PFSK-1 (cell line): ENCODE results near the gene CHCHD2.

Experiments
- FOXP2 ChIP-seq: optimal IDR thresholded peaks from 2 replicates; pipeline ENCODE3; 2011; ENCODE audit warnings: borderline replicate concordance, control low read depth, inconsistent platforms; ENCODE audit not compliant: insufficient read depth; ENCODE audit errors: extremely low read length, extremely low read depth
- POLR2AphosphoS5 ChIP-seq: IDR thresholded peaks from 2 replicates; pipeline ENCODE4 v1.6.1; 2012; ENCODE audit warnings: low read depth, mild to moderate bottlenecking, control low read depth, low read length, moderate library complexity
- REST ChIP-seq, 2 experiments: IDR thresholded peaks; 2 replicates each; pipeline versions ENCODE4 v1.6.1 to v1.8.0; 2011 to 2012; ENCODE audit warnings: low read depth in 2 of 2, low read length in 2 of 2, control low read depth in 1 of 2, inconsistent platforms in 1 of 2, mild to moderate bottlenecking in 1 of 2, moderate library complexity in 1 of 2; ENCODE audit not compliant: insufficient read depth in 1 of 2
- SIN3A ChIP-seq: IDR thresholded peaks from 2 replicates; pipeline ENCODE4 v1.6.1; 2012; ENCODE audit warnings: mild to moderate bottlenecking, low read length, moderate library complexity, borderline replicate concordance; ENCODE audit not compliant: insufficient read depth
- TAF1 ChIP-seq: IDR thresholded peaks from 2 replicates; pipeline ENCODE4 v1.6.1; 2012; ENCODE audit warnings: low read length, control low read depth, borderline replicate concordance; ENCODE audit not compliant: insufficient read depth

CHCHD2 gene

GRCh38 chr7:56098187-56099008, 7.9 kb downstream of the CHCHD2 start:
- 0 out of 2 replicates have a peak, but pooled peaks have one; percentile 24 for TF ChIP-seq POLR2AphosphoS5

GRCh38 chr7:56097700-56098099, 8.6 kb downstream of the CHCHD2 start:
- TF ChIP-seq FOXP2, result no peak
- TF ChIP-seq SIN3A, result no peak
- TF ChIP-seq REST (IDR thresholded peaks at IDR 0.05; ENCODE audit: insufficient read depth in 1 of 2, low read depth in 2 of 2, low read length in 2 of 2), result no peak
- TF ChIP-seq POLR2AphosphoS5, result no peak
- no peak for TF ChIP-seq TAF1

- peak; percentile 72 for TF ChIP-seq FOXP2
- TF ChIP-seq SIN3A, result no peak
Observed at GRCh38 chr7:56092789-56093531, 13.3 kb downstream of the CHCHD2 start, which contains the start of gene PHKG1. TSS of gene PHKG1 (minus strand) at chr7:56092952. CDS start at chr7:56088941, 4,011 bp downstream.

GRCh38 chr7:56091591-56091990, 14.7 kb downstream of the CHCHD2 start:
- TF ChIP-seq TAF1, result no peak
- no peak for TF ChIP-seq POLR2AphosphoS5
- TF ChIP-seq REST (IDR thresholded peaks at IDR 0.05; ENCODE audit: insufficient read depth in 1 of 2, low read depth in 2 of 2, low read length in 2 of 2), result no peak
- TF ChIP-seq SIN3A, result no peak
- no peak for TF ChIP-seq FOXP2

- TF ChIP-seq SIN3A, result no peak
- TF ChIP-seq FOXP2, result no peak
- TF ChIP-seq TAF1, result no peak
- TF ChIP-seq POLR2AphosphoS5, result no peak
- TF ChIP-seq REST (IDR thresholded peaks at IDR 0.05; ENCODE audit: insufficient read depth in 1 of 2, low read depth in 2 of 2, low read length in 2 of 2), result no peak
Observed at GRCh38 chr7:56087445-56087844, 18.8 kb downstream of the CHCHD2 start.

GRCh38 chr7:56086761-56087160, 19.5 kb downstream of the CHCHD2 start:
- TF ChIP-seq POLR2AphosphoS5, result no peak
- TF ChIP-seq REST (IDR thresholded peaks at IDR 0.05; ENCODE audit: insufficient read depth in 1 of 2, low read depth in 2 of 2, low read length in 2 of 2), result no peak
- no peak for TF ChIP-seq TAF1
- TF ChIP-seq FOXP2, result no peak
- no peak for TF ChIP-seq SIN3A
